GM12874 (cell line): ENCODE measurements around the gene MACROD1.
A peak's percentile ranks its signal among the peaks of the same experiment; 100 is the strongest.

Experiments used
- CTCF ChIP-seq: IDR thresholded peaks from 2 replicates; pipeline ENCODE4 v1.5.1; 2011; ENCODE audit warnings: low read depth, mild to moderate bottlenecking, control low read depth, low read length, moderate library complexity; ENCODE audit not compliant: insufficient read depth

The MACROD1 gene

GRCh38 chr11:64089493-64089892 lies 76.4 kb downstream of the MACROD1 start:
- no peak for TF ChIP-seq CTCF

GRCh38 chr11:64089027-64089360 lies 76.9 kb downstream of the MACROD1 start:
- no peak for TF ChIP-seq CTCF

GRCh38 chr11:64088162-64089026 lies 77.5 kb downstream of the MACROD1 start:
- peak; percentile 38; the same call in 1 of the 2 replicates for TF ChIP-seq CTCF

- no peak for TF ChIP-seq CTCF
Observed at GRCh38 chr11:64086258-64087123, 79.4 kb downstream of the MACROD1 start.

- TF ChIP-seq CTCF, result no peak
Observed at GRCh38 chr11:64085906-64086257, 80.0 kb downstream of the MACROD1 start.

- no peak for TF ChIP-seq CTCF
Observed at GRCh38 chr11:64084951-64085710, 80.8 kb downstream of the MACROD1 start.
